DND-41 (cell line): ENCODE data around the gene NPHP4.

ENCODE experiments used
- CTCF ChIP-seq: IDR thresholded peaks from 2 replicates; pipeline ENCODE4 v1.5.1; 2012; ENCODE audit warnings: borderline replicate concordance, low read length, moderate library complexity, mild to moderate bottlenecking; ENCODE audit not compliant: poor library complexity, severe bottlenecking; ENCODE audit errors: extremely low read depth
- EZH2 ChIP-seq: IDR thresholded peaks from 3 replicates; pipeline ENCODE4 v1.6.1; 2012; ENCODE audit warnings: borderline replicate concordance, low read depth, mild to moderate bottlenecking, moderate library complexity, low read length, inconsistent platforms; ENCODE audit not compliant: severe bottlenecking

GRCh38 chr1:5837976-5838653 lies 154.1 kb downstream of the NPHP4 start:
- TF ChIP-seq EZH2 = no peak
- no peak for TF ChIP-seq CTCF
